OCI-LY7 (cell line): Measurements from ENCODE around the gene CARD10. TPM values are rescaled to one million over a fixed set of nuclear protein-coding genes. Genes with fewer than 3 reads are reported as not detected.

Experiments used
- Bru-seq: library from RNA; stranded (reverse); fragments of 400-500 nt; gene quantifications from one replicate; lab custom pipeline; 2021; lab: Mats Ljungman, UMichigan
- BruChase-seq, 2 experiments: library from RNA; stranded (reverse); fragments of 400-500 nt; gene quantifications; one replicate each; lab custom pipeline; 2021; lab: Mats Ljungman, UMichigan
- BruUV-seq: library from RNA; stranded (reverse); fragments of 400-500 nt; replicated peaks from 2 replicates; lab custom pipeline; 2021; lab: Mats Ljungman, UMichigan
- CTCF ChIA-PET: fragments of 300-600 bp; sonication (Branson Sonifier 250); formaldehyde crosslinking; loops from one replicate; lab custom pipeline; 2022; ENCODE audit warnings: antibody characterized with exemption; ENCODE audit not compliant: unreplicated experiment; lab: Charles Lee
- POLR2A ChIA-PET: fragments of 300-600 bp; sonication (Branson Sonifier 250); formaldehyde crosslinking; loops from one replicate; lab custom pipeline; 2022; ENCODE audit warnings: antibody characterized with exemption; lab: Charles Lee
- DNase-seq: peaks from one replicate; pipeline ENCODE4 v3.0.0-alpha.2; 2015; ENCODE audit warnings: low spot score
- H2AFZ ChIP-seq: fragments of 200-600 bp; sonication (generic), shearing (Covaris generic); 2 replicates; pipeline ENCODE4 v1.6.1; 2014; ENCODE audit warnings: mild to moderate bottlenecking, antibody characterized with exemption, low read length, moderate library complexity
- H3K27ac ChIP-seq: fragments of 200-600 bp; sonication (generic); 2 replicates; pipeline ENCODE4 v1.5.1; 2014; ENCODE audit warnings: mixed run types, low read depth, mild to moderate bottlenecking, moderate library complexity, low read length, inconsistent platforms; ENCODE audit not compliant: poor library complexity, severe bottlenecking
- H3K36me3 ChIP-seq: fragments of 200-600 bp; sonication (generic); 2 replicates; pipeline ENCODE4 v1.6.1; 2014; ENCODE audit warnings: mild to moderate bottlenecking, antibody characterized with exemption, low read length, moderate library complexity, mixed read lengths; ENCODE audit not compliant: insufficient read depth
- H3K4me1 ChIP-seq: fragments of 200-600 bp; sonication (generic); 2 replicates; pipeline ENCODE4 v1.5.1; 2014; ENCODE audit warnings: mild to moderate bottlenecking, low read length; ENCODE audit not compliant: insufficient read depth, poor library complexity, severe bottlenecking
- H3K4me2 ChIP-seq: fragments of 200-600 bp; sonication (generic); 2 replicates; pipeline ENCODE4 v1.6.1; 2014; ENCODE audit warnings: mild to moderate bottlenecking, low read length
- H3K4me3 ChIP-seq: fragments of 200-600 bp; sonication (generic); 2 replicates; pipeline ENCODE4 v1.5.1; 2014; ENCODE audit warnings: mild to moderate bottlenecking, low read depth, low read length; ENCODE audit not compliant: poor library complexity, severe bottlenecking
- H3K79me2 ChIP-seq: fragments of 200-600 bp; sonication (generic); 2 replicates; pipeline ENCODE4 v1.6.1; 2016; ENCODE audit warnings: low read depth, mild to moderate bottlenecking, low read length, moderate library complexity, mixed read lengths; ENCODE audit not compliant: insufficient read depth
- H3K9me2 ChIP-seq: fragments of 200-600 bp; sonication (generic); 2 replicates; pipeline ENCODE4 v1.6.1; 2016; ENCODE audit warnings: mild to moderate bottlenecking, low read length, mixed read lengths; ENCODE audit not compliant: insufficient read depth
- H3K9me3 ChIP-seq: fragments of 200-600 bp; sonication (generic); 2 replicates; pipeline ENCODE4 v1.6.1; 2014; ENCODE audit warnings: mild to moderate bottlenecking, mixed run types, low read length, mixed read lengths
- H4K20me1 ChIP-seq: fragments of 200-600 bp; sonication (generic); 2 replicates; pipeline ENCODE4 v1.6.1; 2014; ENCODE audit warnings: mild to moderate bottlenecking, antibody characterized with exemption, low read length, moderate library complexity, mixed read lengths; ENCODE audit not compliant: insufficient read depth
- CTCF ChIP-seq: fragments of 200-600 bp; sonication (generic); conservative IDR thresholded peaks from 2 replicates; pipeline ENCODE4 v1.5.1; 2014; ENCODE audit warnings: mild to moderate bottlenecking, antibody characterized with exemption, low read length, moderate library complexity, mixed read lengths
- EZH2phosphoT487 ChIP-seq: fragments of 200-600 bp; sonication (generic); IDR thresholded peaks from 2 replicates; pipeline ENCODE4 v1.6.1; 2018; ENCODE audit warnings: low read depth, borderline replicate concordance, mild to moderate bottlenecking, mixed run types, antibody characterized with exemption, low read length, moderate library complexity, mixed read lengths
- intact Hi-C: fragments of 100-400 bp; cut with micrococcal nuclease; formaldehyde crosslinking; loops from one replicate; pipeline ENCODE4 v1.10.0; 2022; ENCODE audit not compliant: unreplicated experiment
- long read RNA-seq: library from polyadenylated mRNA; stranded (forward); transcript quantifications from one replicate; pipeline ENCODE4 v2.0.0, GENCODE V29; 2022
- total RNA-seq, 2 experiments: library from RNA; depleted of rRNA in 1 of 2; stranded (reverse); fragments of >200 nt in 1 of 2; shearing (Covaris generic) in 1 of 2; gene quantifications; 2 replicates each; pipeline ENCODE4 v1.2.3, GENCODE V29; 2014 to 2022

CARD10 gene, protein sequence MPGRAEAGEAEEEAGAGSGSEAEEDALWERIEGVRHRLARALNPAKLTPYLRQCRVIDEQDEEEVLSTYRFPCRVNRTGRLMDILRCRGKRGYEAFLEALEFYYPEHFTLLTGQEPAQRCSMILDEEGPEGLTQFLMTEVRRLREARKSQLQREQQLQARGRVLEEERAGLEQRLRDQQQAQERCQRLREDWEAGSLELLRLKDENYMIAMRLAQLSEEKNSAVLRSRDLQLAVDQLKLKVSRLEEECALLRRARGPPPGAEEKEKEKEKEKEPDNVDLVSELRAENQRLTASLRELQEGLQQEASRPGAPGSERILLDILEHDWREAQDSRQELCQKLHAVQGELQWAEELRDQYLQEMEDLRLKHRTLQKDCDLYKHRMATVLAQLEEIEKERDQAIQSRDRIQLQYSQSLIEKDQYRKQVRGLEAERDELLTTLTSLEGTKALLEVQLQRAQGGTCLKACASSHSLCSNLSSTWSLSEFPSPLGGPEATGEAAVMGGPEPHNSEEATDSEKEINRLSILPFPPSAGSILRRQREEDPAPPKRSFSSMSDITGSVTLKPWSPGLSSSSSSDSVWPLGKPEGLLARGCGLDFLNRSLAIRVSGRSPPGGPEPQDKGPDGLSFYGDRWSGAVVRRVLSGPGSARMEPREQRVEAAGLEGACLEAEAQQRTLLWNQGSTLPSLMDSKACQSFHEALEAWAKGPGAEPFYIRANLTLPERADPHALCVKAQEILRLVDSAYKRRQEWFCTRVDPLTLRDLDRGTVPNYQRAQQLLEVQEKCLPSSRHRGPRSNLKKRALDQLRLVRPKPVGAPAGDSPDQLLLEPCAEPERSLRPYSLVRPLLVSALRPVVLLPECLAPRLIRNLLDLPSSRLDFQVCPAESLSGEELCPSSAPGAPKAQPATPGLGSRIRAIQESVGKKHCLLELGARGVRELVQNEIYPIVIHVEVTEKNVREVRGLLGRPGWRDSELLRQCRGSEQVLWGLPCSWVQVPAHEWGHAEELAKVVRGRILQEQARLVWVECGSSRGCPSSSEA
- total RNA-seq (2014; rRNA removed; shearing (Covaris generic)) (3.3 and 4.0 TPM in 2 replicates), total RNA-seq (2022) (2.8 and 3.1 TPM in 2 replicates), Bru-seq, nascent RNA (percentile 17 among the genes with signal in this experiment), BruChase-seq, experiment 1, labeled RNA remaining after a 6-hour chase (percentile 12 among the genes with signal in this experiment), BruChase-seq, experiment 2, labeled RNA remaining after a 2-hour chase (percentile 16 among the genes with signal in this experiment)
- long read RNA-seq, partial matches to known transcripts = 2 of 2 reads
- long read RNA-seq, other reads (novel, unspliced or antisense) = 0 of 2 reads

DNA sequence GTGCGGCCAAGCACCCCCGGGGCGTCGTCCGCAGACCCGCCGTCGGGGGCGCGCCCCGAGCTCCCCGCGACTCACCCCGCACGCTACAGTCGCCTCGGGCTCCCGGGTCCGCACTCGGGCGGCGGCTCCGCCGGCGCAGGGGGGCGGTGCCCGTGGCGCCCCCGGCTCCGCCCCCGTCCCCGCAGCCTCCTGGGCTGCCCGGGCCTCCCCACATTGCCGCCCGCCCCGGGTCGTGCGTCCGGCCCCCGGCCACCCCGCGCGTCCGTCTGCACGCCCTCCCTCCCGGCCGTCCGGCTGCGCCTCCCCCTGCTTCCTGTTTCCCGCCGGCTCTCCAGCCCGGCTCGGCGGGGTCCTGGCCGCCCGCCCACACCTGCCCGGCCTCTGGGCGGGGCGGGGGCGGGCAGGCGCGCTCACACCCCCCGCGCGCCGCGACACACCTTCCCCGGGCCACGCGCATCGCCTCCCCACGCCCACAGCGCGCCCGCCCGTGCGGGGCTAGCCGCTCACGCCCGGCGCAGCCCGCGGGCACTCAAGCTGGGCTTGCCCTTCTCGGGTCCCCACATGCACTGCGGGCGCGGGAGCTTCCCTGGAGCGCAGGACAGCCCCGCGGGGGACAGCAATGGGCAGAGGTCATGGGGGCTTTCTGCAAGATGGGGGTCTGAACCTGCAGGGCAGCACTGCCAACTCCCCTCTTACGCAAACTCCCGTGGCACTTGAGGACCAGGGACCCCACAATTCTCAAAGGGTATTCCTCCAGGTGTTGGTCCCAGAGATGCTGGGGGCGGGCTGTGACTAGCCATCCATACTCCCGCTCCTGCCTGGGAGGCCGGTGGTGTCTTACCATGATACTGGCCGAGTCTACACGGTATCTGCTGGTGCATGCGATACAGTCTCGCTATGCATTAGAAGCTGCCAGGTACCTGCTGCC, at the start of gene CARD10:
Gene CARD10, minus strand, starts transcription at position 148 of the 928 bp plus-strand sequence. CDS start 215 bp downstream, outside the sequence.
- CTCF ChIA-PET = no interaction called here
- BruUV-seq = no TSS peak
- no peak within 1 kb of the TSS for H3K4me3 ChIP-seq

GRCh38 chr22:37568448-37569008, 49.3 kb upstream of the CARD10 start:
- ChIA-PET CTCF (no interaction called here), POLR2A (no interaction called here)
- Histone ChIP-seq H3K36me3 (no peaks in the 10 kb centered on the region), H3K4me3 (no peak overlapping the region), H3K9me3 (no peaks in the 10 kb centered on the region), H3K4me2 (no peak overlapping the region), H3K4me1 (peaks cover 4% of the 10 kb centered on the region), H4K20me1 (no peaks in the 10 kb centered on the region), H2AFZ (no peak overlapping the region), H3K27ac (no peak overlapping the region), H3K9me2 (no peaks in the 10 kb centered on the region), H3K79me2 (no peaks in the 10 kb centered on the region)
- no TSS peak for BruUV-seq
- no peak for TF ChIP-seq CTCF
- no peak for DNase-seq
- intact Hi-C loops = no loop called here

More for the DNA sequence above, at the start of gene CARD10:
- POLR2A ChIA-PET = no interaction called here
- Histone ChIP-seq H3K9me3 (no peaks in the 10 kb centered on the region), H3K36me3 (no peaks in the 10 kb centered on the region), H3K27ac (no peak within 1 kb of the TSS), H3K9me2 (no peaks in the 10 kb centered on the region), H4K20me1 (no peaks in the 10 kb centered on the region), H3K79me2 (no peaks in the 10 kb centered on the region), H3K4me1 (no peaks in the 10 kb centered on the region), H2AFZ (no peak within 1 kb of the TSS), H3K4me2 (no peak within 1 kb of the TSS)
- DNase-seq = no peak
- TF ChIP-seq CTCF = no peak
- no peak for TF ChIP-seq EZH2phosphoT487
- intact Hi-C loops = no loop called here
